Measurements from ENCODE around the gene PCSK1.
"Not testable (repeated sequence)": the region's sequence is repeated elsewhere in the genome, so short reads cannot be mapped to it uniquely, and the experiment has no call there.

The PCSK1 gene

DNA sequence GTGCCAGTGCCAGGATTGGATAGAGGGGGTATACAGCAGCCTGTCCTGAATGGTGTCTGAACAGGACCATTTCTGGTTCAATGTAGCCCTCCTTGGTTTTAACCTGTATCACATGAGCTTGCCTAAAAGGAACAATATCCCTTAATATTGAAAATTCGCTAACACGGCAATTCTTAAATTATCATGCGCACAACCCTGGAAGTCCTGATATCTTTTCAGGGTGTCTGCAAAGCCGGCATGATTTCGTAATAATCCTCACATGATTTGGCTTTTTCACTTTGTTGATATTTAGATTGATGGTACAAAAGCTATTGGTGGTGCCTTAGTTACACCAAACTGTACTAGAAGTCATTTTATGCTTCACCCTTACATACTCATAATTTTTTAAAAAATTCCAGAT lies 53.2 kb downstream of the PCSK1 start:
- Histone ChIP-seq H3K27me3 (ENCODE audit: control insufficient read depth in 5 of 5, insufficient read depth in 4 of 5, low read length in 5 of 5) (no peaks in the 10 kb centered on the region), H3K9me3 (ENCODE audit: control insufficient read depth in 5 of 5, low read length in 5 of 5) (no peaks in the 10 kb centered on the region), H3K27ac (ENCODE audit: low read depth, low read length) (no peak overlapping the region), H3K36me3 (ENCODE audit: control insufficient read depth in 5 of 5, insufficient read depth in 5 of 5, low read length in 5 of 5) (no peaks in the 10 kb centered on the region), H3K9ac (ENCODE audit: low read length in 5 of 5) (no peak overlapping the region), H3K4me3 (ENCODE audit: low read depth in 1 of 5, low read length in 5 of 5) (no peak overlapping the region), H3K4me1 (ENCODE audit: control insufficient read depth in 5 of 5, insufficient read depth in 5 of 5, low read length in 5 of 5) (peaks cover 0 to 13% (median 5%) of the 10 kb centered on the region in 5 donors)

- no peak overlapping the region for H3K9ac ChIP-seq (ENCODE audit: low read length in 5 of 5)
- H3K27ac ChIP-seq (ENCODE audit: low read depth, low read length), result no peak overlapping the region
- no peaks in the 10 kb centered on the region for H3K27me3 ChIP-seq (ENCODE audit: control insufficient read depth in 5 of 5, insufficient read depth in 4 of 5, low read length in 5 of 5)
- peaks cover 0 to 6% (median 0%) of the 10 kb centered on the region in 5 donors for H3K4me1 ChIP-seq (ENCODE audit: control insufficient read depth in 5 of 5, insufficient read depth in 5 of 5, low read length in 5 of 5)
- H3K9me3 ChIP-seq (ENCODE audit: control insufficient read depth in 5 of 5, low read length in 5 of 5), result no peaks in the 10 kb centered on the region
- no peaks in the 10 kb centered on the region for H3K36me3 ChIP-seq (ENCODE audit: control insufficient read depth in 5 of 5, insufficient read depth in 5 of 5, low read length in 5 of 5)
- no peak overlapping the region for H3K4me3 ChIP-seq (ENCODE audit: low read depth in 1 of 5, low read length in 5 of 5)
Measured at GRCh38 chr5:96377597-96377996, 55.5 kb downstream of the PCSK1 start.

DNA sequence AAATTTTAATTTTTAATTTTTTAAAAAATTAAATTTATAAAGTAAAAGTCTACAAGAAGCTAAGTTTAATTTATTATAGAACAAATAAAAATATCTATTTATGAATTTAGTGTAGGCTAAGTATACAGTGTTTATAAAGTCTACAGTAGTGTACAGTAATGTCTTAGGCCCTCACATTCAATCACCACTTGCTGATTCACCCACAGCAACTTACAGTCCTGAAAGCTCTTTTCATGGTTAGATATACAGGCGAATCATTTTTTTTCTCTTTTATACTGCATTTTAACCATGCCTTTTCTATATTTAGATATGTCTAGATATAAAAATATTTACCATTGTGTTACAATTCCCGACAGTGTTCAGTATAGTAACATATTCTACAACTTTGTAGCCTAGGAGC lies 55.9 kb downstream of the PCSK1 start:
- Histone ChIP-seq H3K9ac (ENCODE audit: low read length in 5 of 5) (no peak overlapping the region), H3K9me3 (ENCODE audit: control insufficient read depth in 5 of 5, low read length in 5 of 5) (no peaks in the 10 kb centered on the region), H3K4me3 (ENCODE audit: low read depth in 1 of 5, low read length in 5 of 5) (no peak overlapping the region), H3K27me3 (ENCODE audit: control insufficient read depth in 5 of 5, insufficient read depth in 4 of 5, low read length in 5 of 5) (no peaks in the 10 kb centered on the region), H3K4me1 (ENCODE audit: control insufficient read depth in 5 of 5, insufficient read depth in 5 of 5, low read length in 5 of 5) (peaks cover 0 to 6% (median 0%) of the 10 kb centered on the region in 5 donors), H3K36me3 (ENCODE audit: control insufficient read depth in 5 of 5, insufficient read depth in 5 of 5, low read length in 5 of 5) (no peaks in the 10 kb centered on the region), H3K27ac (ENCODE audit: low read depth, low read length) (no peak overlapping the region)

DNA sequence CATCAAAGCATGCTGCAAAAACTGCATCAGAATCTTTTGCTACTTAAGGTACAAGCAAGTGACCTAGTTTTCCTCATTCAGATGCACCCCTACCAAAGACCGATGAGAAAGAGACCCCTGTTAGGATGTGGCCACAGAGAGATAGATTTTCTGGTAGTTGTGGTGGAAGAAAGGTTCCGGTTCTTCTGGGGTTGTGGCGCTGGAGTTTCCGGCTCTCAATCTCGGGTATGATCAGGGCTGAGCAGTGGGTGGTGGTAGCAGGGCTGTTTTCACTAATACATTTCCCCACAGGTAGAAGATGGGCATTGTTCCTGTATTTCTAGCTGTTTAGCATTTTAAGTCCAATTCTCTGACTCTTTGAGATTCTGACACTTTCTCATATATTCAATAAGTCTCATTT lies 58.4 kb downstream of the PCSK1 start:
- H3K9me3 ChIP-seq (ENCODE audit: control insufficient read depth in 5 of 5, low read length in 5 of 5), result no peaks in the 10 kb centered on the region
- H3K36me3 ChIP-seq (ENCODE audit: control insufficient read depth in 5 of 5, insufficient read depth in 5 of 5, low read length in 5 of 5), result no peaks in the 10 kb centered on the region
- H3K4me3 ChIP-seq (ENCODE audit: low read depth in 1 of 5, low read length in 5 of 5), result no peak overlapping the region
- H3K4me1 ChIP-seq (ENCODE audit: control insufficient read depth in 5 of 5, insufficient read depth in 5 of 5, low read length in 5 of 5), result no peaks in the 10 kb centered on the region
- H3K27ac ChIP-seq (ENCODE audit: low read depth, low read length), result no peak overlapping the region
- H3K27me3 ChIP-seq (ENCODE audit: control insufficient read depth in 5 of 5, insufficient read depth in 4 of 5, low read length in 5 of 5), result no peaks in the 10 kb centered on the region
- H3K9ac ChIP-seq (ENCODE audit: low read length in 5 of 5), result no peak overlapping the region

GRCh38 chr5:96373381-96373733 lies 59.7 kb downstream of the PCSK1 start:
- no peaks in the 10 kb centered on the region for H3K36me3 ChIP-seq (ENCODE audit: control insufficient read depth in 5 of 5, insufficient read depth in 5 of 5, low read length in 5 of 5)
- no peaks in the 10 kb centered on the region for H3K4me1 ChIP-seq (ENCODE audit: control insufficient read depth in 5 of 5, insufficient read depth in 5 of 5, low read length in 5 of 5)
- no peak overlapping the region for H3K9ac ChIP-seq (ENCODE audit: low read length in 5 of 5)
- no peak overlapping the region for H3K4me3 ChIP-seq (ENCODE audit: low read depth in 1 of 5, low read length in 5 of 5)
- no peak overlapping the region for H3K27ac ChIP-seq (ENCODE audit: low read depth, low read length)
- H3K27me3 ChIP-seq (ENCODE audit: control insufficient read depth in 5 of 5, insufficient read depth in 4 of 5, low read length in 5 of 5), result no peaks in the 10 kb centered on the region
- no peaks in the 10 kb centered on the region for H3K9me3 ChIP-seq (ENCODE audit: control insufficient read depth in 5 of 5, low read length in 5 of 5)

DNA sequence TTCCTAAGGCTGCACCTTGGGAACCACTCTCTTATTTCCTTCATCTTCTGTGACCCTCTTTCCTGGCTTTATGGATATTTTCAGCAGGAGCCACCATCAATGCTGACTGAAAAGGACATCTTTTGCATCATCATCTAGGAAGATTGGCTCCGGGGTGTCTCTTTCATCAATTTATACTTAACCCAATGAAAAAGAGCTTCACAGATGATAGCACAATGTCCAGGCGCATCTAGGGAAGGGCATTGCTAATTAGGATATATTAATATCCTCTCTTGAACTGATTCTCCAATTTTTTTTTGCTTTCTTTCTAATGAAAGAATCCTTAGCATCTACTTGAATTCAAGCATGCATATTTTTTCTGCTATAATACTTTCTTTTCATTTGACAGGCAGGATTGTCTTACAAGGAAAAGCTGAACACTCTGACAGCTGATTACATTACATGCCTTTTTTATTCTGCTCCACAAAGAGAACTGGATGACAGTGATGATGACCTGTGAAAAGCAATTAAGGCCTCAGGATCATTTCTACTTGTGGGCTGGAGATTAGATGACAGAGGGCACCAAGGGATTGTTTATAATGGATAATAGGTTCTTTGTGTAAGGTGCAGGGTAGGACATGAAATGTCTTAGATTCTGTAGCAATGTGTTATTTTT lies 60.2 kb downstream of the PCSK1 start:
- Histone ChIP-seq H3K9me3 (ENCODE audit: control insufficient read depth in 5 of 5, low read length in 5 of 5) (no peaks in the 10 kb centered on the region), H3K27me3 (ENCODE audit: control insufficient read depth in 5 of 5, insufficient read depth in 4 of 5, low read length in 5 of 5) (no peaks in the 10 kb centered on the region), H3K9ac (ENCODE audit: low read length in 5 of 5) (no peak overlapping the region), H3K27ac (ENCODE audit: low read depth, low read length) (no peak overlapping the region), H3K4me1 (ENCODE audit: control insufficient read depth in 5 of 5, insufficient read depth in 5 of 5, low read length in 5 of 5) (no peaks in the 10 kb centered on the region), H3K36me3 (ENCODE audit: control insufficient read depth in 5 of 5, insufficient read depth in 5 of 5, low read length in 5 of 5) (no peaks in the 10 kb centered on the region), H3K4me3 (ENCODE audit: low read depth in 1 of 5, low read length in 5 of 5) (no peak overlapping the region)

DNA sequence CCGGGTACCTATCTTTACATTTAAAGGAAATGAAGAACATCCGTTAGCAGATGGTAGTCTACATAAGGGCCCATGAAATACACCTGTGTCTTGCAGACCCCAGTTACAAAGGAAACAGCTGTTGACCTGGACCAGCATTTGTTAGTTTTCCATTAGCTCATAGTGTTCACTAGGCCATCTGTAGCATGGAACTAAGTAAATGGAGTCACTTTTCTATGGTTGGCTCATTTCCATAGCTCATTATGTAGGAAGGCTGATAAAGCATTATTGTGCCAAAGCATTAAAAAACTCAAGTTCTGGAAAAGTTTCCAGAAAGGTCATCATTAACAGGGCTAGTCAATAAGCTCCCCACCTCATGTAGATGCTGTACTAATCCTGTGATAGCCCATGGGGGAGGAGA lies 62.1 kb downstream of the PCSK1 start:
- H3K27ac ChIP-seq (ENCODE audit: low read depth, low read length), result no peak overlapping the region
- H3K4me3 ChIP-seq (ENCODE audit: low read depth in 1 of 5, low read length in 5 of 5), result no peak overlapping the region
- no peaks in the 10 kb centered on the region for H3K36me3 ChIP-seq (ENCODE audit: control insufficient read depth in 5 of 5, insufficient read depth in 5 of 5, low read length in 5 of 5)
- no peaks in the 10 kb centered on the region for H3K9me3 ChIP-seq (ENCODE audit: control insufficient read depth in 5 of 5, low read length in 5 of 5)
- no peaks in the 10 kb centered on the region for H3K4me1 ChIP-seq (ENCODE audit: control insufficient read depth in 5 of 5, insufficient read depth in 5 of 5, low read length in 5 of 5)
- H3K27me3 ChIP-seq (ENCODE audit: control insufficient read depth in 5 of 5, insufficient read depth in 4 of 5, low read length in 5 of 5), result no peaks in the 10 kb centered on the region
- no peak overlapping the region for H3K9ac ChIP-seq (ENCODE audit: low read length in 5 of 5)

GRCh38 chr5:96367337-96367736 lies 65.7 kb downstream of the PCSK1 start:
- H3K9me3 ChIP-seq (ENCODE audit: control insufficient read depth in 5 of 5, low read length in 5 of 5); H3K4me1 ChIP-seq (ENCODE audit: control insufficient read depth in 5 of 5, insufficient read depth in 5 of 5, low read length in 5 of 5); H3K9ac ChIP-seq (ENCODE audit: low read length in 5 of 5); H3K27me3 ChIP-seq (ENCODE audit: control insufficient read depth in 5 of 5, insufficient read depth in 4 of 5, low read length in 5 of 5); H3K4me3 ChIP-seq (ENCODE audit: low read depth in 1 of 5, low read length in 5 of 5); H3K27ac ChIP-seq (ENCODE audit: low read depth, low read length); H3K36me3 ChIP-seq (ENCODE audit: control insufficient read depth in 5 of 5, insufficient read depth in 5 of 5, low read length in 5 of 5): not testable (repeated sequence)

DNA sequence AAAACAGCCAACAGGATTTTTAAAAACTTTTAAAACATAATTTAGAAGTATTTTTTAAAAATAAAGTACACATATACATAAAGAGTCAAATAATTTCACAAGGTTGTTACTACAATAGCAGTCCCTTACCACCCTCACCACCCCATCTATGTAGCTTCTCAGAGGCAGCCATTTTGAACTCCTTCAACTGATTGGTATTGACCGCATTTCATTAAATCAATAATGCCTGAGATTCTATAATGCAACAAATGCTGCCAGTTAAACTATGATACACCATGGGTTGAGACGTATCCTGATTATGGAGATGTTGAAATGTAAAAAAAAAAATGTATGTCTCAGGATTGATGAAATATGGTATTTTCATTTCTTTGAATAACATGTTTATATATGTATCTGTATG lies 78.8 kb downstream of the PCSK1 start:
- Histone ChIP-seq H3K9me3 (ENCODE audit: control insufficient read depth in 5 of 5, low read length in 5 of 5) (no peaks in the 10 kb centered on the region), H3K27ac (ENCODE audit: low read depth, low read length) (no peak overlapping the region), H3K36me3 (ENCODE audit: control insufficient read depth in 5 of 5, insufficient read depth in 5 of 5, low read length in 5 of 5) (no peaks in the 10 kb centered on the region), H3K9ac (ENCODE audit: low read length in 5 of 5) (no peak overlapping the region), H3K4me3 (ENCODE audit: low read depth in 1 of 5, low read length in 5 of 5) (no peak overlapping the region), H3K4me1 (ENCODE audit: control insufficient read depth in 5 of 5, insufficient read depth in 5 of 5, low read length in 5 of 5) (peaks cover 0 to 4% (median 0%) of the 10 kb centered on the region in 5 donors), H3K27me3 (ENCODE audit: control insufficient read depth in 5 of 5, insufficient read depth in 4 of 5, low read length in 5 of 5) (no peaks in the 10 kb centered on the region)

GRCh38 chr5:96353220-96353619 lies 79.8 kb downstream of the PCSK1 start:
- H3K4me3 ChIP-seq (ENCODE audit: low read depth in 1 of 5, low read length in 5 of 5), result no peak overlapping the region
- H3K36me3 ChIP-seq (ENCODE audit: control insufficient read depth in 5 of 5, insufficient read depth in 5 of 5, low read length in 5 of 5), result no peaks in the 10 kb centered on the region
- H3K9ac ChIP-seq (ENCODE audit: low read length in 5 of 5), result no peak overlapping the region
- H3K27me3 ChIP-seq (ENCODE audit: control insufficient read depth in 5 of 5, insufficient read depth in 4 of 5, low read length in 5 of 5), result no peaks in the 10 kb centered on the region
- H3K9me3 ChIP-seq (ENCODE audit: control insufficient read depth in 5 of 5, low read length in 5 of 5), result no peaks in the 10 kb centered on the region
- H3K27ac ChIP-seq (ENCODE audit: low read depth, low read length), result no peak overlapping the region
- peaks cover 0 to 4% (median 0%) of the 10 kb centered on the region in 5 donors for H3K4me1 ChIP-seq (ENCODE audit: control insufficient read depth in 5 of 5, insufficient read depth in 5 of 5, low read length in 5 of 5)

DNA sequence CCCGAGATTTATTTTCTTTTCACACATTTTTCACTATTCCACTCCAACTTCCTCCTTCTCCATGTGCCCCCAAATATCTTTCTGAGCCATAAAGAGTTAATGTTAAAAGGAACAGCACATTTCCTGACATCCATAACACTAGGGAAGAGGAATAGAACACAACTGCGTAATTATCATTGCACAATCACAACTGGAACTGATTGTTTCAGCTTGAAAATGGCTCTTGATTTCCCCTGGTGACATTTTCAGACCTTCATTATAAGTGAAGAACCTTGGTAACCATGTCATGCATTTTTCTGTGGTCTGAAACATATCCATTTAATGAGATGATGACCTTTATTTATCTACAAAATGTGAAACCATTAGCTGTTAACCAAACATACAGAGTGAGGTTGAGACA lies 82.4 kb downstream of the PCSK1 start:
- no peaks in the 10 kb centered on the region for H3K27me3 ChIP-seq (ENCODE audit: control insufficient read depth in 5 of 5, insufficient read depth in 4 of 5, low read length in 5 of 5)
- H3K27ac ChIP-seq (ENCODE audit: low read depth, low read length), result no peak overlapping the region
- H3K36me3 ChIP-seq (ENCODE audit: control insufficient read depth in 5 of 5, insufficient read depth in 5 of 5, low read length in 5 of 5), result no peaks in the 10 kb centered on the region
- no peaks in the 10 kb centered on the region for H3K9me3 ChIP-seq (ENCODE audit: control insufficient read depth in 5 of 5, low read length in 5 of 5)
- peaks cover 0 to 4% (median 0%) of the 10 kb centered on the region in 5 donors for H3K4me1 ChIP-seq (ENCODE audit: control insufficient read depth in 5 of 5, insufficient read depth in 5 of 5, low read length in 5 of 5)
- no peak overlapping the region for H3K4me3 ChIP-seq (ENCODE audit: low read depth in 1 of 5, low read length in 5 of 5)
- H3K9ac ChIP-seq (ENCODE audit: low read length in 5 of 5), result no peak overlapping the region

All from subcutaneous abdominal adipose tissue (tissue), 5 donors.